Measurements from ENCODE around the gene TPD52L1.

DNA sequence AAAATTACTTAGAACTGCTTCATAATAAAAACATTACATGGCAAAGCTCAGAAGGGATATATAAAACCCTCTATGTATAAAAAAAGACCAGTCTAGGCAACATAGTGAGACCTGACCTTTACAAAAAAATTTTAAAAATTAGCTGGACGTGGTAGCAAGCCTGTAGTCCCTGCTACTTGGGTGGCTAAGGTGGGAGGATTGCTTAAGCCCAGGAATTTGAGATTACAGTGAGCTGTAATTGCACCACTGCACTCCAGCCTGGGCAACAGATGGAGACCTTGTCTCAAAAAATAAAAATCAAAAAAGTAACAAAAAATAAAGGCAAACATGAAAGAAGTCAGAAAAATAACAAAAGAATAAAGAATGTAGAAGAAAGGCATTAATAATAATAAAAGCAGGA lies 21.5 kb upstream of the TPD52L1 start:
- TF ChIP-seq, protein P1, sequence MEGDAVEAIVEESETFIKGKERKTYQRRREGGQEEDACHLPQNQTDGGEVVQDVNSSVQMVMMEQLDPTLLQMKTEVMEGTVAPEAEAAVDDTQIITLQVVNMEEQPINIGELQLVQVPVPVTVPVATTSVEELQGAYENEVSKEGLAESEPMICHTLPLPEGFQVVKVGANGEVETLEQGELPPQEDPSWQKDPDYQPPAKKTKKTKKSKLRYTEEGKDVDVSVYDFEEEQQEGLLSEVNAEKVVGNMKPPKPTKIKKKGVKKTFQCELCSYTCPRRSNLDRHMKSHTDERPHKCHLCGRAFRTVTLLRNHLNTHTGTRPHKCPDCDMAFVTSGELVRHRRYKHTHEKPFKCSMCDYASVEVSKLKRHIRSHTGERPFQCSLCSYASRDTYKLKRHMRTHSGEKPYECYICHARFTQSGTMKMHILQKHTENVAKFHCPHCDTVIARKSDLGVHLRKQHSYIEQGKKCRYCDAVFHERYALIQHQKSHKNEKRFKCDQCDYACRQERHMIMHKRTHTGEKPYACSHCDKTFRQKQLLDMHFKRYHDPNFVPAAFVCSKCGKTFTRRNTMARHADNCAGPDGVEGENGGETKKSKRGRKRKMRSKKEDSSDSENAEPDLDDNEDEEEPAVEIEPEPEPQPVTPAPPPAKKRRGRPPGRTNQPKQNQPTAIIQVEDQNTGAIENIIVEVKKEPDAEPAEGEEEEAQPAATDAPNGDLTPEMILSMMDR (IDR thresholded peaks at IDR 0.05), result no peak
- TF ChIP-seq POLR2A (IDR thresholded peaks at IDR 0.05), result no peak
